Activated CD8-positive, alpha-beta memory T cell treated with anti-CD3 and anti-CD28 coated beads for 24 hours (primary cell): Measurements from ENCODE around the gene CRISPLD2.

Experiments
- DNase-seq: peaks from one replicate; pipeline ENCODE4 v3.0.0-alpha.2; 2020

Gene CRISPLD2

DNA sequence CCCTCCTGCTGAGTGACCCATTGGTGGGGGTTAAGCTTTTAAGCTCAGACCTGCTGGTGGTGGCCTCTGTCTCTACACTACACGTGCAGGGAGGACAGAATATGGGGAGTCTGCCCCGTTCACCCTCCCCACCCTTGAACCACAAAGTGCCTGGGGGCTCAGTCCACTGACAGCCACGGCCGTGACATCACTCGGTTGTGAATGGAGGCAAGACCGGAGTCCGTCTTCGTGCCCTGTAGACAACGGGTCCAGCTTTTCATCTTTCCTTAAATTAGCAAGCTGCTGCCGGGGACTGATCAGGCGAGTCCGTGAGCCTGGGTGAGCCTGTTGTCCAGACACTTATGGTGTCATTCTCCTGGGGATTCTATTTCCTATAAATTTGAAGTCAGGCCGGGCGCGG, 67.4 kb downstream of the CRISPLD2 start:
- no peak for DNase-seq

GRCh38 chr16:84888450-84888849, 68.7 kb downstream of the CRISPLD2 start:
- no peak for DNase-seq

- DNase-seq = no peak
These were observed 69.3 kb downstream of the CRISPLD2 start for GRCh38 chr16:84889066-84889465.

DNA sequence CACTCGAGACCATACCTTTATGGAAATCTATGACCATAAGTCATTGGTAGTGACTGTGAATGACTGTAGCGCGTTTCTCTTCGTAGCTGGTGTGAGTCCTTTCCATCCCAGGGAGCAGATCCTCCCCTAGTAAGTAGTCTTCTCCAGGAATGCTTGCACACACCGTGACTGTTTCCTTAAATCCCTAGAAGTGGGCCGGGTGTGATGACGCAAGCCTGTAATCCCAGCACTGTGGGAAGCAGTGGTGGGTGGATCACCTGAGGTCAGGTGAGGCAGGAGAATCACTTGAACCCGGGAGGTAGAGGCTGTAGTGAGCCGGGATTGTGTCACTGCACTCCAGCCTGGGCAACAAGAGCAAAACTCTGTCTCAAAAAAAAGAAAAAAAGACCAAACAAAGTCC, 70.6 kb downstream of the CRISPLD2 start:
- no peak for DNase-seq

- no peak for DNase-seq
These were observed 71.5 kb downstream of the CRISPLD2 start for GRCh38 chr16:84891149-84891795.

- no peak for DNase-seq
These were observed 72.3 kb downstream of the CRISPLD2 start for GRCh38 chr16:84892097-84892496.

GRCh38 chr16:84893467-84893848, 73.7 kb downstream of the CRISPLD2 start:
- no peak for DNase-seq

- DNase-seq = no peak
These were observed 74.2 kb downstream of the CRISPLD2 start for GRCh38 chr16:84893849-84894599.

GRCh38 chr16:84895016-84895415, 75.2 kb downstream of the CRISPLD2 start:
- no peak for DNase-seq

DNA sequence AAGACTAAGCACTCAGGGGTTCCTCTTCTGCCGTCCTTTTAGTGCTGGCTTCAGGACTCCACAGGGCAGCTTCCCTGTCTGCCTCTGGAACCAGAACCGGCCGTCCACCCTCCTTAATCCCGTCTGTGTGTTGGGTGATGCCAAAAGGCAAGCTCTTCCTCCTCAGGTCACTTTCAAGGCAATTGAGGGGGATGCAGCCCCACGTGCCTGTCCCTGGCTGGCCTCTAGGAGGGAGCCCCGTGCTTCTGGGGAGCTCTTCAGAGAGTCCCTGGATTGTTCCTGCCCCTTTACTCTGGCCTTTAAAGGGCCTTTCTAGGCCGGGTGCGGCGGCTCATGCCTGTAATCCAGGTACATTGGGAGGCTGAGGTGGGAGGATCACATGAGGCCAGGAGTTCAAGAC, 77.1 kb downstream of the CRISPLD2 start:
- no peak for DNase-seq

- DNase-seq = no peak
These were observed 78.2 kb downstream of the CRISPLD2 start for GRCh38 chr16:84897911-84898377.

DNA sequence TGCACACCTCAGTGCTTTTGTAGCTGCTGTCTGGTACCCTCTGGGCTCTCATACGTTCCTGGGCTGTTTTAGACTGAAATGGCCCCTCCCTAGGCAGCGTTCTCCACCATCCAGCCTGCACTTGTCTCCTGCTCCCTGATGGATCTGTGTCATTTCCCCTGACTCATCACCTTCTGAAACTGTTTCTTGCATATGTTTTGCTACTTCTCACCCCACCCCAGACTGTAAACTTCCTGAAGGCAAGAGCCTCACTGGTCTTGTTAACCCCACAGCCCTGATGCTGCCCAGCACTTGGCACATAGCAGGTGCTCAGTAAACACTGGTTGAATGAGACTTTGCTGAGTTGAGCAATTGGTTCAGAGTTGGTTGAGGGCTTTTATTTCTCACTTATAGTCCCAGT, 78.7 kb downstream of the CRISPLD2 start:
- DNase-seq = no peak

- DNase-seq = no peak
These were observed 79.6 kb downstream of the CRISPLD2 start for GRCh38 chr16:84899414-84899813.

DNA sequence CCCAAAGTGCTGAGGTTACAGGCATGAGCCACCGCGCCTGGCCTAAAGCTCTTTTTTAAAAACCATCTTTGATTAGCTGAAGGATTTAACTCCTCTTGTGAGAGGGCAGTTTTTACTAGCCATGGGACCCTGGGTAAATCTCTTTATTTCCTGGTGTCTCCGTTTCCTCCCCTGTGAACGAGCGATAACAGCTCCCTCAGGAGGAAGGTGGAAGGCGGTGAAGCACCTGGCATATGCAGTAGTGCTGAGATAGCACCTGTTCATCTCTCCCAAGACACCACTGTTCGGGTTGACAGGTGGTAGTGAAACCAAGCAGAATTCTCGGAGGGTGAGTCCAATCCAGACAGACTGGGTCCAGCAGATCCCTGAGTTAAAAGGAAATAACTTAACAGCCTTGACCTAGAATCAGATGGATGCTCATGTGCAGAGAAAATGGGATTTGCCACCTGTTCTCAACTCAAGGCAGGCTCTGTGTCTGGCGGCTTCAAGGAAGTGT, 86.2 kb downstream of the CRISPLD2 start:
- no peak for DNase-seq

- no peak for DNase-seq
These were observed 87.3 kb downstream of the CRISPLD2 start for GRCh38 chr16:84907051-84907450.

DNA sequence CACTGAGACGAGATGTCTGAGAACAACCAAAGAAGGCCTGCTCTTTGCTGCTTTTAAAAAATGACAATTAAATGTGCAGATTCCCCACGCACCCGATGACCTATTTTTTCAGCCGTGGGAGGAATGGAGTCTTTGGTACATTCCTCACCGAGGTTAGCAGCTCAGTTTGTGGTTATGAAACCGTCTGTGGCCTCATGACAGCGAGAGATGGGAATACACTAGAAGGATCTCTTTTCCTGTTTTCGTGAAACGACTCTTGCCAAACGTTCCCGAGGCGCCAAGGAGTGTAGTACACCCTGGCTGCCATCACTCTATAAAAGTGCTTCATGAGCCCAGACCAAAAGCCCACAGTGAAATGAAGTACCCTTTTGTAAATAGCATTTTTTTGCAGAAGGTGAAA, 87.8 kb downstream of the CRISPLD2 start:
- DNase-seq = no peak

DNA sequence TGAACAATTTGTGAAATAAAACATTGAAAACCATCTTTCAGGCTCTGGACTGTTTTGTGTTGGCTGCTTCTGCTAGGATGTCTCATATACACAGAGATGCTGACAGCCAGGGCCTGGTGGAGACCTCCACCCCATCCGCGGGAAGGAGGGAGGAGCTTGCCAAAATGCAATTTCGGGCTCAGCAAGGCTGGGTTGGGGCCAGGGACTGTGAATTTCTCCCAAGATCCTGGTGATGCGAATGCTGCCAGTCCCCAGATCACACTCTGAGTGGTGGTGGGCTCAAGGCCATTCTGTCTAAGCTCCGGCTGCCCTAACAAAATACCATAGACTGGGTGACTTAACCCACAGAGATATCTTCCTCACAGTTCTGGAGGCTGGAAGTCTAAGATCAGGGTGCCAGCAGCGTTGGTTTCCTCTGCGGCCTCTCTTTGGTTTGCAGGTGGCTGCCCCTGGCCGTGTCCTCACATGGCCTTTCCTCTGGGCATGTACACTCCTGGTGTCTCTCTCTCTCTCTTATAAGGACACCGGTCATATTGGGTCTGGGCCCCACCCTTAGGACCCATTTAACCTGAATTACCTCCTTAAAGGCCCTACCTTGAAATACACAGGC, 89.8 kb downstream of the CRISPLD2 start:
- DNase-seq = no peak

DNA sequence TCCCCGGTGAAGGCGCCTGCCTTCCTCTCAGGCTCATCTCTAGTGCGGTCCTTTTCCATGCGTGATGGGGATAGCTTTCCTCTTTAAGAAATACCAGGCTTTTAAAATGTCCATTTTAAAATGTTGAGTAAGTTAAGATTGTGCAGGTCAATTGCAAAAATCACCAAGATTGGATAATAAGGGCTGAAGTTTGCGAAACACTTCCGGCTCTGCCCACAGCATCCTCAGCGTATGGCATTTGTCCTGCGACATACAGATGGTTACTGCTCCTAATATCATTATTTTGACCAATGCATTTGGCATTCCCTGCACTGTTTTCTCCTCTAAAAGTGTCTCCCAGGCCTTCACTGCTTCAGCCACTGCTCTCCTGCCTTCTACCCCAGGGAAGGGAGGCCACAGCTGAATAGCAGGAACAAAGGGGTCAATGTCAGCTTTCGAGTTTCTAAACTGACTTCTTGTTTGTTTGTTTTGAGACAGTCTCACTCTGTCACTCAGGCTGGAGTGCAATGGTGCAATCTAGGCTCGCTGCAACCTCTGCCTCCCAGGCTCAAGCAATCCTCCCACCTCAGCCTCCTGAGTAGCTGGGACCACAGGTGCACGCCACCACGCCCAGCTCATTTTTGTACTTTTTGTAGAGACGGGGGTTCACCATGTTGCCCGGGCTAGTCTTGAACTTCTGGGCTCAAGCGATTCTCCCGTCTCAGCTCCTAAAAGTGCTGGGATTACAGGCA, 91.9 kb downstream of the CRISPLD2 start:
- no peak for DNase-seq

DNA sequence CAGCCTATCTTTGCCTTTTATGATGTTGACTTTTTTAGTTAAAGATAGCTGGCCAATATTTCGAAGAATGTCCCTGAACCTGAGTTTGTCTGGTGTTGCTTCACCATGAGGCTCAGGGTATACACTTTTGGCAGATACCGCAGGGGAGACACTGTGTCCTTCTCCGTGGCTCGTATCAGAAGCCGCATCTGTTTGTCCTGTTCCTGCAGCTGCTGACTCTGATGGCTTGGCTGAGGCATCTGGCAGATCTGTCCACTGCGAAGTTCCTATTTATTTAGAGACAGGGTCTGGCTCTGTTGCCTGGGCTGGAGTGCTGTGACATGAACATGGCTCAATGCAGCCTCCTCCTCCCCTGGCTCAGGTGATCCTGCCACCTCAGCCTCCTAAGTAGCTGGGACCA, 93.5 kb downstream of the CRISPLD2 start:
- DNase-seq = no peak

- no peak for DNase-seq
These were observed 94.5 kb downstream of the CRISPLD2 start for GRCh38 chr16:84914273-84914672.

- DNase-seq = no peak
These were observed 96.4 kb downstream of the CRISPLD2 start for GRCh38 chr16:84916178-84916577.

DNA sequence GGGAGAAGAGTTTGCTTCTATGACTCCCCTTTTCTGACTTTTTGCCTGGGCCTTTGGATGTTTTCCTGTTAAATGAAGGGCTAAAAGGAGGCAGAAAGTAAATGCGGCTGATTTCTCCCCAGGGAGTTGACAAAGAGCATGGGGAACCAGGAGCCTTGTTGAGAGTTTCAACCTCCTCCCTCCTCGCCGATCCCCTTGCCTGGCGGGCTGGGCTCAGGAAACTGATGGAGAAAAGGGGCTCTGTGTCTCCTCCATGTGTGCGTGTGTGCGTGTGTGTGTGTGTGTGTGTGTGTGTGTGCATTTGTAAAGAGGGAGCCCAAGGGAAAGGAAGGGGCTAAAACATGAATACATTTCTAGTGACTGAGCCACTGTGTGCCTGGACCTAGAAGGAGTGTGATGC, 97.1 kb downstream of the CRISPLD2 start:
- no peak for DNase-seq

GRCh38 chr16:84917492-84917891, 97.7 kb downstream of the CRISPLD2 start:
- DNase-seq = no peak
